ENCODE measurements around the gene CSTPP1.

- TF ChIP-seq CTCF (IDR thresholded peaks at IDR 0.05) = no peak
- no peak for TF ChIP-seq EP300 (IDR thresholded peaks at IDR 0.05)
- TF ChIP-seq POLR2A (IDR thresholded peaks at IDR 0.05) = no peak
Observed at GRCh38 chr11:47201015-47201414, 264.5 kb downstream of the CSTPP1 start.

All from stomach (tissue), 4 donors.